Measurements from ENCODE around the gene ARL13B. TPM values are rescaled to one million over a fixed set of nuclear protein-coding genes. Genes with fewer than 3 reads are reported as not detected.

ARL13B gene
- total RNA-seq, 2 donors from 2014 or later, result 17.2 to 23.9 TPM

GRCh38 chr3:94046533-94046932 lies 66.6 kb downstream of the ARL13B start:
- peaks cover 34% of the 10 kb centered on the region for H3K9me3 Mint-ChIP-seq
- no peak for DNase-seq
- H3K27me3 Mint-ChIP-seq (ENCODE audit: insufficient read depth), result no peaks in the 10 kb centered on the region
- WGBS, 2 experiments (ENCODE audit: insufficient coverage in 1 of 2, insufficient read length in 1 of 2), result 95% methylated on average over 2 of the region's 2 CpGs; no CpG with 5 or more reads in 1 of the 2 experiments
- Histone ChIP-seq H3K9ac (ENCODE audit: extremely low read depth, low read length, poor library complexity, severe bottlenecking) (no peak overlapping the region), H3K4me3 (ENCODE audit: low read length) (no peak overlapping the region), H3K27me3 (ENCODE audit: control insufficient read depth, insufficient read depth, low read length, poor library complexity, severe bottlenecking) (no peaks in the 10 kb centered on the region), H3K36me3 (ENCODE audit: control insufficient read depth, insufficient read depth, low read length) (peaks cover 46% of the 10 kb centered on the region), H3K9me3 (ENCODE audit: control insufficient read depth, low read length) (peaks cover 39% of the 10 kb centered on the region), H3K27ac (ENCODE audit: low read depth, low read length) (no peak overlapping the region), H3K4me1 (ENCODE audit: control insufficient read depth, insufficient read depth, low read length) (no peaks in the 10 kb centered on the region)
- no peak overlapping the region for H3K27ac Mint-ChIP-seq
- TF ChIP-seq CTCF (conservative IDR thresholded peaks at IDR 0.05), result no peak
- no peak overlapping the region for H3K4me3 Mint-ChIP-seq
- no peaks in the 10 kb centered on the region for H3K4me1 Mint-ChIP-seq
- peaks cover 35% of the 10 kb centered on the region for H3K36me3 Mint-ChIP-seq (ENCODE audit: low read depth)

- Histone ChIP-seq H3K4me1 (ENCODE audit: control insufficient read depth, insufficient read depth, low read length) (no peaks in the 10 kb centered on the region), H3K27me3 (ENCODE audit: control insufficient read depth, insufficient read depth, low read length, poor library complexity, severe bottlenecking) (no peaks in the 10 kb centered on the region), H3K4me3 (ENCODE audit: low read length) (no peak overlapping the region), H3K9ac (ENCODE audit: extremely low read depth, low read length, poor library complexity, severe bottlenecking) (no peak overlapping the region), H3K9me3 (ENCODE audit: control insufficient read depth, low read length) (peaks cover 18% of the 10 kb centered on the region), H3K27ac (ENCODE audit: low read depth, low read length) (no peak overlapping the region), H3K36me3 (ENCODE audit: control insufficient read depth, insufficient read depth, low read length) (peaks cover 47% of the 10 kb centered on the region)
- no peak for TF ChIP-seq CTCF (conservative IDR thresholded peaks at IDR 0.05)
- H3K27me3 Mint-ChIP-seq (ENCODE audit: insufficient read depth), result no peaks in the 10 kb centered on the region
- H3K4me1 Mint-ChIP-seq, result no peaks in the 10 kb centered on the region
- no peak overlapping the region for H3K27ac Mint-ChIP-seq
- peaks cover 20% of the 10 kb centered on the region for H3K9me3 Mint-ChIP-seq
- H3K36me3 Mint-ChIP-seq (ENCODE audit: low read depth), result peaks cover 15% of the 10 kb centered on the region
- H3K4me3 Mint-ChIP-seq, result no peak overlapping the region
- WGBS, 2 experiments (ENCODE audit: insufficient coverage in 1 of 2, insufficient read length in 1 of 2), result 93% methylated on average over 1 of the region's 2 CpGs; no CpG with 5 or more reads in 1 of the 2 experiments
- DNase-seq, result no peak
Observed at GRCh38 chr3:94049267-94049666, 69.3 kb downstream of the ARL13B start.

GRCh38 chr3:94050546-94050945 lies 70.6 kb downstream of the ARL13B start:
- H3K27ac Mint-ChIP-seq, result no peak overlapping the region
- no peak for DNase-seq
- H3K36me3 Mint-ChIP-seq (ENCODE audit: low read depth), result peaks cover 5% of the 10 kb centered on the region
- Histone ChIP-seq H3K9ac (ENCODE audit: extremely low read depth, low read length, poor library complexity, severe bottlenecking) (no peak overlapping the region), H3K9me3 (ENCODE audit: control insufficient read depth, low read length) (peaks cover 5% of the 10 kb centered on the region), H3K27me3 (ENCODE audit: control insufficient read depth, insufficient read depth, low read length, poor library complexity, severe bottlenecking) (no peaks in the 10 kb centered on the region), H3K4me1 (ENCODE audit: control insufficient read depth, insufficient read depth, low read length) (no peaks in the 10 kb centered on the region), H3K36me3 (ENCODE audit: control insufficient read depth, insufficient read depth, low read length) (peaks cover 35% of the 10 kb centered on the region), H3K4me3 (ENCODE audit: low read length) (no peak overlapping the region), H3K27ac (ENCODE audit: low read depth, low read length) (no peak overlapping the region)
- peaks cover 8% of the 10 kb centered on the region for H3K9me3 Mint-ChIP-seq
- TF ChIP-seq CTCF (conservative IDR thresholded peaks at IDR 0.05), result no peak
- no peaks in the 10 kb centered on the region for H3K27me3 Mint-ChIP-seq (ENCODE audit: insufficient read depth)
- no peaks in the 10 kb centered on the region for H3K4me1 Mint-ChIP-seq
- no peak overlapping the region for H3K4me3 Mint-ChIP-seq

Data from endodermal cell (in vitro differentiated cells).